ENCODE data around the gene FBLIM1.

FBLIM1 gene

DNA sequence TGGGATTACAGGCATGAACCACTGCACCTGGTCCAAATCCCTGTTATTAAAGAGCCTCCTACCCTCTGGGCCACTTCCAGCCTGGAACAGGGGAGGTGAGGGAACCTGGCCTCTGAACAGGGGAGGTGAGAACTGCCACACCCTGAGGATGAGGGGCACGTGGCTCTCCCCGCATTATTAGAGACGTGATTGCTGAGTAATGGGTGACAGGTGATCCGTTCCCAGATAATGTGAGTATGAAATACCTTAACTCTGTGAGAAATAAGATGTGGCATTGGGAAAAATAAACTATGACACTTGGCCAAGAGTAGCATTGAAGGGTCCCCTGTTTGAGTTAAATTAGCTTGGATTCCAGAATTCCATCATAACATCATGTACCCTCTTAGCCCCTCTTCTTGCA lies 36.2 kb upstream of the FBLIM1 start (continued):
- TF ChIP-seq ZNF654 (tag by site-specific recombination; IDR thresholded peaks at IDR 0.05; ENCODE audit: low read depth) (no peak), SALL2 (tag by site-specific recombination; IDR thresholded peaks at IDR 0.05; ENCODE audit: borderline replicate concordance) (no peak), ZNF560 (tag by site-specific recombination; IDR thresholded peaks at IDR 0.05; ENCODE audit: borderline replicate concordance) (no peak)

DNA sequence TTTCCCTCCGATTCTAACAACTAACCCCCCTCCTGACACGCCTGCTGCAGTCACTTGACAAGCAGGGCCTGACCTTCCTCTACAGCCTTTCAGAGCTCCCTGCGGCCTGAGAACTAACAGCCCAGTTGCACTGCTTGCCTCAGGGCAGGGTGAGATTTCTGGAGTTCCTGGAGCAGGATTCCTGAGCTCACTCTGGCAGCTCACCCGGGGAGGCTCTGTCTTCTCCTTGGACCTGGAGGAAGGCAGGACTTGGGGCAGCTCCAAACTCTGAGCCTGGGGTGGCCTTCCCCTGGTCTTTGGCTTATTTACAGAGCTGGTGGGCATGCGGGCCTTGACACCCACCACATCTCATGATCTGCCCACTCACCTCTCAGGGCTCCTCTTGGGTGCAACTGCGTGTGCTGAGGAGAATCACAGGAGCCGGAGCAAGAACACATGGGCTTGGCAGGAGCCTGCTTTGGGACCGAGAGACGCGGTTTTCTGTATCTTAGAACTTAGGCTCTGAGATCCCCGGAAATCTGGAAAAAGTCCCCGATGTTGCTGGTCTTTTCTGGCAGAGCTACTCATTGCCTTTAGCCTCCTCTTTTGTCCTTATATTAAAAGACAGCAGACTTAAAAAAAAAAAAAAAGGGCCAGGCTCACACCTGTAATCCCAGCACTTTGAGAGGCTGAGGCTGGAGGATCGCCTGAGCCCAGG lies 35.6 kb upstream of the FBLIM1 start:
- Histone ChIP-seq H3K4me1 (ENCODE audit: control insufficient read depth, insufficient read depth, low read length) (no peaks in the 10 kb centered on the region), H3K4me3 (ENCODE audit: low read depth, low read length) (no peak overlapping the region), H3K36me3 (ENCODE audit: control insufficient read depth in 2 of 2, insufficient read depth in 1 of 2, low read length in 2 of 2) (peaks cover 4 to 90% of the 10 kb centered on the region in 2 experiments; a peak in 1 of 3 replicates), H3K27ac (ENCODE audit: extremely low read depth, low read depth, low read length) (no peak overlapping the region), H3K9me3 (ENCODE audit: control insufficient read depth, insufficient read depth, low read depth, low read length) (no peaks in the 10 kb centered on the region)
- ChIA-PET CTCF (interaction anchor here (1.7 kb wide), 1 partner anchor 17 kb away, joined by 3 read pairs; no protein-coding TSS in a partner anchor), POLR2A (no interaction called here)
- peak; percentile 59; the same call in 1 of the 2 replicates for TF ChIP-seq EGR2 (tag by site-specific recombination; IDR thresholded peaks at IDR 0.05; ENCODE audit: low read depth)
- TF ChIP-seq, protein P1, sequence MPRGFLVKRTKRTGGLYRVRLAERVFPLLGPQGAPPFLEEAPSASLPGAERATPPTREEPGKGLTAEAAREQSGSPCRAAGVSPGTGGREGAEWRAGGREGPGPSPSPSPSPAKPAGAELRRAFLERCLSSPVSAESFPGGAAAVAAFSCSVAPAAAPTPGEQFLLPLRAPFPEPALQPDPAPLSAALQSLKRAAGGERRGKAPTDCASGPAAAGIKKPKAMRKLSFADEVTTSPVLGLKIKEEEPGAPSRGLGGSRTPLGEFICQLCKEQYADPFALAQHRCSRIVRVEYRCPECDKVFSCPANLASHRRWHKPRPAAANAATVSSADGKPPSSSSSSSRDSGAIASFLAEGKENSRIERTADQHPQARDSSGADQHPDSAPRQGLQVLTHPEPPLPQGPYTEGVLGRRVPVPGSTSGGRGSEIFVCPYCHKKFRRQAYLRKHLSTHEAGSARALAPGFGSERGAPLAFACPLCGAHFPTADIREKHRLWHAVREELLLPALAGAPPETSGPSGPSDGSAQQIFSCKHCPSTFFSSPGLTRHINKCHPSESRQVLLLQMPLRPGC (tag by site-specific recombination; IDR thresholded peaks at IDR 0.05) = no peak
- TF ChIP-seq YY2 (tag by site-specific recombination; IDR thresholded peaks at IDR 0.05) = no peak
- TF ChIP-seq ZFHX2 (tag by site-specific recombination; conservative IDR thresholded peaks at IDR 0.05) = peak; percentile 69
- TF ChIP-seq ZNF561 (tag by site-specific recombination; IDR thresholded peaks at IDR 0.05; ENCODE audit: borderline replicate concordance) = no peak
- TF ChIP-seq ZNF16 (tag by site-specific recombination; IDR thresholded peaks at IDR 0.05; ENCODE audit: low read depth) = peak; percentile 41; the same call in 1 of the 2 replicates
- TF ChIP-seq ZSCAN23 (tag by site-specific recombination; IDR thresholded peaks at IDR 0.05) = no peak

GRCh38 chr1:15723631-15724246 lies 34.9 kb upstream of the FBLIM1 start:
- POLR2A ChIA-PET = interaction anchor here (0.6 to 0.7 kb wide), 2 partner anchors 16 to 640 kb away, joined by 3 to 4 read pairs; no protein-coding TSS in a partner anchor
- Histone ChIP-seq H3K4me1 (ENCODE audit: control insufficient read depth, insufficient read depth, low read length) (no peaks in the 10 kb centered on the region), H3K27ac (ENCODE audit: extremely low read depth, low read depth, low read length) (no peak overlapping the region), H3K9me3 (ENCODE audit: control insufficient read depth, insufficient read depth, low read depth, low read length) (no peaks in the 10 kb centered on the region), H3K36me3 (ENCODE audit: control insufficient read depth in 2 of 2, insufficient read depth in 1 of 2, low read length in 2 of 2) (peaks cover 4 to 90% of the 10 kb centered on the region in 2 experiments; a peak in 1 of 3 replicates), H3K4me3 (ENCODE audit: low read depth, low read length) (no peak overlapping the region)
- TF ChIP-seq GFI1B (tag by site-specific recombination; IDR thresholded peaks at IDR 0.05) (no peak), SP2 (tag by site-specific recombination; IDR thresholded peaks at IDR 0.05) (no peak), ZNF792 (tag by site-specific recombination; IDR thresholded peaks at IDR 0.05) (no peak), KLF10 (tag by site-specific recombination; IDR thresholded peaks at IDR 0.05) (no peak), HOXC10 (CRISPR knock-in tag; IDR thresholded peaks at IDR 0.05) (no peak), ZFP41 (tag by site-specific recombination; IDR thresholded peaks at IDR 0.05; ENCODE audit: borderline replicate concordance) (no peak), GLIS1 (tag by site-specific recombination; IDR thresholded peaks at IDR 0.05) (no peak)
- CTCF ChIA-PET = no interaction called here

All from HEK293 (cell line).